NB4 (cell line): ENCODE measurements around the gene ANKRD53.

Source experiments
- DNase-seq: peaks from one replicate; pipeline ENCODE4 v3.0.0; 2010; ENCODE audit warnings: low read depth
- H3K4me3 ChIP-seq: one replicate; pipeline ENCODE4 v1.5.1; 2011; ENCODE audit warnings: mild to moderate bottlenecking, low read depth, low read length, moderate library complexity
- CTCF ChIP-seq: IDR thresholded peaks from one replicate; pipeline ENCODE4 v1.5.1; 2012; ENCODE audit warnings: low read depth, low read length
- MYC ChIP-seq: IDR thresholded peaks from 2 replicates; pipeline ENCODE4 v1.6.1; 2011; ENCODE audit warnings: low read depth, low read length
- POLR2A ChIP-seq: IDR thresholded peaks from 2 replicates; pipeline ENCODE4 v1.6.1; 2011; ENCODE audit warnings: mild to moderate bottlenecking; ENCODE audit not compliant: insufficient read length; ENCODE audit errors: extremely low read depth
- TF ChIP-seq, protein P1 (sequence below): IDR thresholded peaks from 2 replicates; pipeline ENCODE4 v1.6.1; 2011; ENCODE audit warnings: low read depth, low read length

Gene ANKRD53

GRCh38 chr2:70939001-70939838 is 39.2 kb upstream of the ANKRD53 start:
- TF ChIP-seq POLR2A (no peak), MYC (no peak), CTCF (no peak)
- TF ChIP-seq, protein P1, sequence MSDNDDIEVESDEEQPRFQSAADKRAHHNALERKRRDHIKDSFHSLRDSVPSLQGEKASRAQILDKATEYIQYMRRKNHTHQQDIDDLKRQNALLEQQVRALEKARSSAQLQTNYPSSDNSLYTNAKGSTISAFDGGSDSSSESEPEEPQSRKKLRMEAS: no peak
- no peak for DNase-seq
- H3K4me3 ChIP-seq: no peak overlapping the region

GRCh38 chr2:70939839-70940580 is 38.4 kb upstream of the ANKRD53 start:
- H3K4me3 ChIP-seq: no peak overlapping the region
- no peak for DNase-seq
- no peak for TF ChIP-seq POLR2A
- no peak for TF ChIP-seq CTCF
- TF ChIP-seq, protein P1: no peak
- TF ChIP-seq MYC: no peak

DNA sequence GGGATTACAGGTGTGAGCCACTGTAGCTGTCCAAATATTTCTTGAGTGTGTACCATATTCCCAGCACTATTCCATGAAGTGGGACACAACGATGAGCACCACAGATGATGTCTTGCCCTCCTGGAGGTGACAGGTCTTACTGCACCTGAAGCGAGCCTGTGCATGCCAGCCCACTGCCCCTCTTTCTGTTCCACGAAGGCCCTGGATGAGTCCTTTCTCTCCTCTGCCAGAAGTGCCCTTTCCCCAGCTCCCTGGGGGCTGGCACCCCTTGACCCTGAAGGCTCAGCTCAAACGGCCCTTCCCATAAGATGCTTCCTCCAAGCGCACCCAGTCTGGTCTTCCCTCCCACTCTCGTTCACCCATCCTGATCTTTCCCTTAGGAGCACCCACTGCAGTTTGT is 37.2 kb upstream of the ANKRD53 start:
- no peak for TF ChIP-seq MYC
- no peak for TF ChIP-seq CTCF
- no peak for TF ChIP-seq POLR2A
- TF ChIP-seq, protein P1: no peak
- no peak for DNase-seq
- no peak overlapping the region for H3K4me3 ChIP-seq

GRCh38 chr2:70941701-70942100 is 36.7 kb upstream of the ANKRD53 start:
- DNase-seq: no peak

More at GRCh38 chr2:70941701-70942100, 36.7 kb upstream of the ANKRD53 start:
- H3K4me3 ChIP-seq: no peak overlapping the region
- TF ChIP-seq CTCF (no peak), MYC (no peak), POLR2A (no peak)
- TF ChIP-seq, protein P1: no peak
